SHP77 (cell line): ENCODE data around the gene CLPTM1.
"Not testable (repeated sequence)": the region's sequence is repeated elsewhere in the genome, so short reads cannot be mapped to it uniquely, and the experiment has no call there.

ENCODE experiments used
- DNase-seq, 2 experiments: peaks; one replicate each; lab custom pipeline; 2025; lab: John Stamatoyannopoulos, UW

Gene CLPTM1

DNA sequence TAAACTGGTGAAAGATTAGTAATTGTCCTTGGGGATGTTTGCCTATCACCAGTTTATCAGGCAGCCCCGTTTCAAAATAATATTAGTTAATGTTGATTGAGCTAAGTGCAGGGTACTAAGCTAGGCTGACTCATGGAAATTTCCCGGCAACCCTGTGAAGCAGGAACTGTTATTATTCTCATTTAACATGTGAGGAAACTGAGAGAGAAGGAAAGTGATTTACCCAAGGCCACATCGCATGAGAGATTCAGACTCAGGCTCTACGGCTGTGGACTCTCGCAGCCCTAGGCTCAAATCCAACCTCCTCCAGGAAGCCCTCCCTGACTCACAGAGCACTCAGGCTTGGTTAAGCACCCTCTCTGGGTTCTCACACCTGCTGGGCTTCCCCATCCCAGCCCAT, 19.7 kb downstream of the CLPTM1 start:
- no peak for DNase-seq

- no peak for DNase-seq
Observed at GRCh38 chr19:44975444-44975843, 20.3 kb downstream of the CLPTM1 start.

DNA sequence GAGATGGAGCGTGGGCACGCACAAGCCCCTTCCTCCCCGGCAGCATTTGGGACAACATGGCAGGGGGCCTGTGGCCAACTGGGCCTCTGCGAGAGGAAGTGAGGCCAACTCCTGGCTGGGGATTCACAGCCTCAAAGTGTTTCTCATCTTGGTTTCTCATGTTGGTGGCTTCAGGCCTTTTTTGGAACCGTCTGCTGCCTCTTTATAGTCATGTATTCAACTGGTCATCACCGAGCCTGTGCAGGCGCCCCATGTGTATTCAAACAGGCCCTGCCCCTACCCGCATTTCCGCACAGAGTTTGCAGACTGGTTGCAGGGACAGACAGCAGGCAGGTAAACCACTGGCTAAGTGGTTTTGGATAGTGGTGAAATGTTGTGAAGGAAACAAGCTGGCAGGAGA, 28.8 kb downstream of the CLPTM1 start:
- DNase-seq: no peak

- no peak for DNase-seq
Observed at GRCh38 chr19:44985445-44985844, 30.3 kb downstream of the CLPTM1 start.

DNA sequence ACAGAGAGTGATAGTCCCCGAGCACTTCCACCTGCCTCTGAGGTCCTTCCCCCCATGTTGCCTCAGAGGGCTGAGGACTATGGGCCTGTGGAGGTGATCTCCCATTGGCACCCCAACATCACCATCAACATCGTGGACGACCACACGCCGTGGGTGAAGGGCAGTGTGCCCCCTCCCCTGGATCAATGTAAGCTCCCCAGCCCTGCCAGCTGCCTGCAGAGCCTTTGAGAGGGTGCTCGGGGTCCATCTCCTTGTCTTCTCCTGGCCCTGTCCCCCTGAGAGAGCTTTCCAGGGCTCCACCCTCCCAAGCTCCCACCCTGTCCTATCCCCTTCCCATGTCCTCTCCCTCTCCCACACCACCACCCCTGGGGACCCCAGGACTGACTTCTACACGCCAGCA, 31.2 kb downstream of the CLPTM1 start:
- no peak for DNase-seq

DNA sequence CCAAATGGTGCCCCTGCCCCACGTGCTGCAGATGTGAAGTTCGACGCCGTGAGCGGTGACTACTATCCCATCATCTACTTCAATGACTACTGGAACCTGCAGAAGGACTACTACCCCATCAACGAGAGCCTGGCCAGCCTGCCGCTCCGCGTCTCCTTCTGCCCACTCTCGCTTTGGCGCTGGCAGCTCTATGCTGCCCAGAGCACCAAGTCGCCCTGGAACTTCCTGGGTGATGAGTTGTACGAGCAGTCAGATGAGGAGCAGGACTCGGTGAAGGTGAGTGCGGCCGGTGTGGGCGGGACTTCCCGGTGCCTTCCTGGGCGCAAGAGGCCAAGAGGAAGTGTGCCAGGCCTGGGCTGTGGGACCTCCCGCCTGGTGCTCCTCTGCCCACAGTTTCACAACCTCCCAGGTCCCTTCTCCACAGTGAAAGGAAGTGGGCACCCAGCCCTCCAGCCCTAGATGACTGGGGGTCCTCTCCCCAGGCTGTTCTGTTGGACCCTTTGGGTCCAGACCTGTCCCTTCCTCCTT, 32.0 kb downstream of the CLPTM1 start:
- DNase-seq: no peak

DNA sequence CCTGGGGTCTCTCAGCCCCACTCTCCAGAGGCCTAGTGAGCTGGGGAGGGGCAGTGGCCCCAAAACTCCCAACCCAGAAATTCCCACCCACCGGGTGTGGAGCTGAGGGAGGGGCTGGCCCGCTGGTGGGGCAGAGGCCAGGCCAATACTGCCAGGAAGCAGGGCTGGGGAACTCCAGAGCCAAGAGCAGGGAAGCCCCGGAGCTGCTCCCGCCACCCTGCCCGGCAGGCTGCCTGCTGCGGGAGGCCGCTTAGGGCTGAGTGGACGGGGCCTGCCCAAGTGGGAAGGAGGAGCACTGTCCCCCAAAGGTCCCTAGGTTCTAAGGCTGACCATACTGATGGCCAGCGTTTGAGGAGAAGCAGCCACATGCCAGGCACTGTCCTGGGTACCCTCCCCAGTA, 33.1 kb downstream of the CLPTM1 start:
- DNase-seq: no peak

DNA sequence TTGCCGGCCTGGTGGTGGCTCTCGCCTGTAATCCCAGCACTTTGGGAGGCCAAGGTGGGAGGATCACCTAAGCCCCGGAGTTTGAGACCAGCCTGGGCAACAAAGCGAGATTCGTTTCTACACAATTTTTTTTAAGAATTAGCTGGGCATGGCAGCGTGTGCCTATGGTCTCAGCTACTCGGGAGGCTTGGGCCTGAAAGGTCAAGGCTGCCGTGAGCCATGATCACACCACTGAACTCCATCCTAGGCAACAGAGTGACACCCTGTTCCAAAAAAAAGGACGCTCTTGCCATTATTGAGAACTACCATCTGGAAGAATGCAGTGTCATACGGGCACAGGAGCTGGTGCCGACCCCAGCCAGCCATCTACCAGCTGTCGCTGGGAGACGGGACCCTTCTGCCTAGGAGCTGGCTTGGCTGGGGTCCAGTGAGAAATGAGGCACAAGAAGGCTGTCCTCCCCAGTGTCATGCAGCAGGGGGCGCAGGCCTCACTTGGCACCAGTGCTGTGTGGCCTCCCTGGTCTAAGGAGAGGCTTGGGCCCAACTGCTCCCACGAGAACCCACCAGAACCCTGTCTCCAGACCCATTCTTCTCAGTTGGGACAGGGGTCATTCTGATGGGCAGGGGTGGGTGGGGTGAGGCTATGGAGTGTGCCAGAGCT, 33.8 kb downstream of the CLPTM1 start:
- DNase-seq: peak; percentile 45 to 68

DNA sequence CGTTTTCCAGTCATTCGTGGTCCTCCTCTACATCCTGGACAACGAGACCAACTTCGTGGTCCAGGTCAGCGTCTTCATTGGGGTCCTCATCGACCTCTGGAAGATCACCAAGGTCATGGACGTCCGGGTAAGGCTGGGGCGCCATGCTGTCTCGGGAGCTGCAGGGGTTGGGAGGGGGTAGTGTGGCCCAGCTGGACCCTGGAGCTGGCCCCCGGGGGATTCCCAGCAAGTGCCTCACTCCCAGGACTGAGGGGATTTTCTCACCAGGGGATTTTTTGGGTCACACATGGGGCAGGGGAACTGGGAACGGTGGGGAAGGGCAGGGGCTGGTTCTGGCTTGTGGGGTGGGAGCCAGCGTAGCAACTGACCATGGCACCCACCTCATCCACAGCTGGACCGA, 35.3 kb downstream of the CLPTM1 start:
- DNase-seq: no peak

GRCh38 chr19:44990966-44991365, 35.8 kb downstream of the CLPTM1 start:
- no peak for DNase-seq

- DNase-seq: no peak
Observed at GRCh38 chr19:44992336-44993163, 37.4 kb downstream of the CLPTM1 start.

- no peak for DNase-seq
Observed at GRCh38 chr19:44993526-44993925, 38.3 kb downstream of the CLPTM1 start.

- DNase-seq: no peak
Observed at GRCh38 chr19:44993926-44994537, 38.9 kb downstream of the CLPTM1 start.

GRCh38 chr19:44998025-44998424, 42.8 kb downstream of the CLPTM1 start:
- DNase-seq: no peak

- not testable (repeated sequence) for DNase-seq
Observed at GRCh38 chr19:44999131-44999925, 44.1 kb downstream of the CLPTM1 start.

DNA sequence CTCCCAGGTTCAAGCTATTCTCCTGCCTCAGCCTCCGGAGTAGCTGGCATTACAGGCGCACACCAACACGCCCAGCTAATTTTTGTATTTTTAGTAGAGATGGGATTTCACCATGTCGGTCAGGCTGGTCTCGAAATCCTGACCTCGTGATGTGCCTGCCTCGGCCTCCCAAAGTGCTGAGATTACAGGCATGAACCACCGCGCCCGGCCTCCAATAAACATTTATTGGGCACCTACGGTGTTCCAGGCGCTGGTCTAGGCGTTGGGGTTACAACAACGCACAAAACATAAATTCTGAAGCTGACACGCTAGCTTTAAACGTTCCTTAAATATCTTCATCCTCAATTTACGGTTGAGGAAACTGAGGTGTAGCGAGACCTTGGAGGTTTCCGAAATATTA, 45.5 kb downstream of the CLPTM1 start:
- DNase-seq: not testable (repeated sequence)

DNA sequence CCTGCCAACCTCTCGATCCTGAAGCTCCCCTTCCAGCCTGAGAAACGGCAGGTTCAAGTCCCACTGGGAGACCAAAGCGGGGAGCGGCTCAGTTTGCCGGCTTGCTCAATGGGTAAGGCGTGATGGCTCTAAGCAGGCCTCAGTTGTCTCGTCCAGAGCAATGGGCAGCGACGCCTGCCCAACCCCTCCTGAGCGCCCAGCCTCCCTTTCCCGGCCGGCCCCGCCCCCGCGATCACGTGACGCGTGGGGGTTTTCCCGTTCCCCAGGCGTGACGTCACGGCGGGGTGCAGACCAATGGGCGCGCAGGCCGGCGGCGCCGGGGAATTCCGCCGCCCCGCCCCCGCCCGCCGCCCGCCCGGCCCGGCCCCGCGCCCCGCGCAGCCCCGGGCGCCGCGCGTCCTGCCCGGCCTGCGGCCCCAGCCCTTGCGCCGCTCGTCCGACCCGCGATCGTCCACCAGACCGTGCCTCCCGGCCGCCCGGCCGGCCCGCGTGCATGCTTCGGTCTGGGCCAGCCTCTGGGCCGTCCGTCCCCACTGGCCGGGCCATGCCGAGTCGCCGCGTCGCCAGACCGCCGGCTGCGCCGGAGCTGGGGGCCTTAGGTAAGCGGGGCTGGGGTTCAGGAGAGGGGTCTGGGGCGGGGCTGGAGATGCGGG, 46.0 kb downstream of the CLPTM1 start, which contains the start of gene RELB:
Gene RELB, plus strand, starts transcription at position 378 of the 653 bp plus-strand sequence. Its CDS starts 116 bp downstream, at position 494.
- DNase-seq: peak; percentile 76 to 86

DNA sequence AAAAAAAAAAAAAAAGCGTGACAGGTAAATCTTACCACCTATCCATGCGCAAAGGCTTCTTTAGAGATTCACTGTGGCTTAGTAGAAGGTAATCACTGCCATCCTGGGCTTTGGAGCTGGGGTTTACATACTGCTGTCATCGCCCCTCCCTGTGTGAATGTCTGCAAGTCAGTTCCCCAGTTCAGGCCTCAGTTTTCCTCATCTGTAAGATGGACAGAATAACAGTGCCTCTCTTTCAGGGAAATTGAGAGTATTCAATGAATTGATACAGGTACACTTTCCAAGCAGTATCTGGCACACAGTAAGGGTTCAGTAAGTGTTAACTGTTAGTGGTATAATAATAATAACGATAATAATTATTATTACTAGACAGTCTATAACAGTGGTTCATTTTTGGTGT, 48.3 kb downstream of the CLPTM1 start:
- no peak for DNase-seq

DNA sequence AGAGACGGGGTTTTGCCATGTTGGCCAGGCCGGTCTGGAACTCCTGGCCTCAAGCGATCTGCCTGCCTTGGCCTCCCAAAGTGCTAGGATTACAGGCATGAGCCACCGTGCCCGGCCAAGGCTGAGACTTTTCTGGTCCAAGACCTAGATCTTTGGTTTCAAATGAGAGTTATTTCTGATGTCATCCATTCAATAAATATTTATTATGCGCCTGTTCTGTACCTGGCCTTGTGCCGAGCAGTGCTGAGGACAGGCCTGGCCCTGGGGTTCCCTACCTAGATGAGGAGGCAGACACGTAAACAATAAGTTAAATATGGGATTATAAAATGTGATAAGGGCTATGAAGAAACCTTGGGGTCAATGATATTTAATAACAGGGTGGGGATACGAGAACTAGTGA, 50.6 kb downstream of the CLPTM1 start:
- DNase-seq: no peak

- no peak for DNase-seq
Observed at GRCh38 chr19:45008552-45008951, 53.4 kb downstream of the CLPTM1 start.

- no peak for DNase-seq
Observed at GRCh38 chr19:45009625-45010255, 54.6 kb downstream of the CLPTM1 start.
